Activated T-cell treated with anti-CD3 and anti-CD28 coated beads for 24 hours (primary cell): ENCODE data around the gene MT1E.
A peak's percentile ranks its signal among the peaks of the same experiment; 100 is the strongest.
"Not testable (repeated sequence)": the region's sequence is repeated elsewhere in the genome, so short reads cannot be mapped to it uniquely, and the experiment has no call there.

Experiments
- DNase-seq: peaks from one replicate; pipeline ENCODE4 v3.0.0-alpha.2; 2020; ENCODE audit warnings: low read depth

Gene MT1E

GRCh38 chr16:56607109-56607618 is 18.4 kb upstream of the MT1E start:
- DNase-seq: no peak

DNA sequence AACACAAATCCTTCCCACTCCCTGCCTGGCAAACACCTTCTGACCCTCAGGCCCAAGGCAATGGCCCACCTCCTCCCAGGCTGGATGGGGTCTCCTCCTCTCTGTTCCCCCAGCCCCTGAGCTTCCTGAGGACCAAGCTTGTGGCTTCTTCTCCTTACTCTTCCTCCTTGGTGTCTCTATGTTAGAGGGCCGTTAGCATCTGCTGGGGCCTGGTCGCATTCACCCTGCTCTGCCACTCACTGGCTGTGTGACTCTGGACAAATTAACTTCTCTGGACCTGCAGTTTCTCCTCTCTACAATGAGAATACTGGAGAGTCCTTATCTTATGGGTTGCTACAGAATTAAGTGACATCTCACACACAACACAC is 17.9 kb upstream of the MT1E start:
- no peak for DNase-seq

GRCh38 chr16:56608043-56608875 is 17.3 kb upstream of the MT1E start, which contains the start of gene MT2A:
Gene MT2A (plus strand): TSS chr16:56608584. CDS start chr16:56608656, 72 bp downstream.
- DNase-seq: peak; percentile 88

GRCh38 chr16:56608876-56609462 is 16.6 kb upstream of the MT1E start:
- DNase-seq: no peak

- peak; percentile 73 for DNase-seq
Measured at GRCh38 chr16:56609463-56609921, 16.1 kb upstream of the MT1E start.

GRCh38 chr16:56610017-56610608 is 15.5 kb upstream of the MT1E start:
- peak; percentile 74 for DNase-seq

DNA sequence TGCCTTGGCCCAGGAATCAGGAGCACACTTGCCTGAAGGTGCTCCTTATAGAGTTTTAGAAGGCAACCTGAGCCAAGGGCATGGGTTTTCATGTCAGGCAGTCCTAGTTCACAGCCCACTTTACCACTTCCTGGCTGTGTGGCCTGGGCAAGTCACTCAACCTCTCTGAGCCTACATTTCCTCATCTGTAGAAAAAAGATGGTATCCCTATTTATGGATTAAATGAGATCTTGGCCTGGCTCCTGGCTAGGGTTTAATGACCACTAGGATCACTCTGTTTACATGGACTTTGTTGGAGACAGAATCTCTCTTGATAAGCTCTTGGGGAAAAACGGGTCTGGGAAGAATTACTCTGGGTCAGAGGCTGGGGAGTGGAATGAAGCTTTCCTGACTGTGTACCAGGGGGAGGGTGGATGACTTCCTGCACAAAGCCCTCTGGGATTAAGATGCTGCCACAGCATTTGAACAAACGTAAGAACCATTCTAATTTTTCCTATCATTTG is 14.9 kb upstream of the MT1E start:
- no peak for DNase-seq

- no peak for DNase-seq
Measured at GRCh38 chr16:56611281-56611833, 14.2 kb upstream of the MT1E start.

DNA sequence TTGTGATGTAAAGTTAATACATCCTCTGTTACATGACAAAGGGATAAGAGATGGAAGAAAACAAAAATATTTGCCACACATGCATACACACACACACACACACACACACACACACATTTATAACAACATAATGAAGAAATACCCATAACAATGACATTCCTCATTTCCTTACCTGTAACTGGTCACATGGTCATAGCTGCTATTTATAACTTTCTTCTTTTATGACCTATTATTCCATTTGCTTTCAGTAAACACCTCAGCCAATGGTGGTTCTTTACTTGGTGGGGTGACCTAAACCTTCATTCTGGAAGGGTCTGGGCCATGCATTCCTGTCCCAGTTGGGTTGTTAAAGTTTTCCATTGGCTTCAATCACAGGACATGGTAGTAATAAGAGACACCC is 11.9 kb upstream of the MT1E start:
- no peak for DNase-seq

DNA sequence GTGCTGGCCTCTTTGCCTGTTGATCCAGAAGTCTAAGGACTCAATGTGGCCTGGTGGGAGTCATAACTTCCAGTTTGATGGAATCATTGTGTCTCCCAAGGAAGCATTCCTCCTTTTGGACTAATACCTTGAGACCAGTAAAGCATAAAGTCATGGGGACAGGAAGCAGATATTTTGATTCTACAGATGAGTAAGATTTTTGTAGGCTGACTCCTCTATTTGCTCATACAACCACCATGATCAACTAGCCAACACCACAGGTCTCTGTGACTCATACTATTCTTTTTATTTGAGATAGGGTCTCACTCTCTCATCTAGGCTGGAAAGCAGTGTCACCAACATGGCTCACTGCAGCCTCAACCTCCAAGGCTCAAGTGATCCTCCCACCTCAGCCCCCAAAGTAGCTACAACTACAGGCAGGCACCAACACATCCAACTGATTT is 11.0 kb upstream of the MT1E start:
- no peak for DNase-seq

GRCh38 chr16:56615353-56615752 is 10.2 kb upstream of the MT1E start:
- no peak for DNase-seq

DNA sequence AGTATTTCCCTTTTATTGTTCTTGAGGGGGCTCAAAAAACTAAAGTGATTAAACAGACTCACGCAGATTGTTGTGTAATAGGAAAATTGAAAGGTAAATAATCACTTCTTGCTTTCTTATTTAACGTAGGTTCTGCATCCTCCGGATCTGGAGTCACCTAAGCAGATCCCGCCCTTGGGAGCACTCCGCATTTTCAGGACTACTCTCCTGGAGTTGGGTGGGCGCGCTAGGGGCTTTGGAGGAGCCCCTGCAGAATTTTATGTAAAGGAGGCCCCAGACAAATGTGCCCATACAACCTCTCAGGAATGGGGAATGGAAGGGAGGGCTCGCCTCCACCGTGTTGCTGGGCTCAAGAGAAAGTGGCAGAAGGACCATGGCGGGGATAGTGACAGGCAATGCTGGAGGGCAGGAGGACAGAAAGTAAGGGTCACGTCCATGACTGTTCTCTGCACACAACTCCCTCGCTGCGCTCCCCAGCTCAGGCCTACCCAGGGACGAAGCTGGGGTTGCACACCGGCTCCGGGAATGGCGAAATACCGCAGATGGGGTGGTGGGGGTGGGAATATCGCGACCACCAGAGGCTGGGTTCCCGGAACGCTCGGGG is 8.9 kb upstream of the MT1E start:
- DNase-seq: no peak

DNA sequence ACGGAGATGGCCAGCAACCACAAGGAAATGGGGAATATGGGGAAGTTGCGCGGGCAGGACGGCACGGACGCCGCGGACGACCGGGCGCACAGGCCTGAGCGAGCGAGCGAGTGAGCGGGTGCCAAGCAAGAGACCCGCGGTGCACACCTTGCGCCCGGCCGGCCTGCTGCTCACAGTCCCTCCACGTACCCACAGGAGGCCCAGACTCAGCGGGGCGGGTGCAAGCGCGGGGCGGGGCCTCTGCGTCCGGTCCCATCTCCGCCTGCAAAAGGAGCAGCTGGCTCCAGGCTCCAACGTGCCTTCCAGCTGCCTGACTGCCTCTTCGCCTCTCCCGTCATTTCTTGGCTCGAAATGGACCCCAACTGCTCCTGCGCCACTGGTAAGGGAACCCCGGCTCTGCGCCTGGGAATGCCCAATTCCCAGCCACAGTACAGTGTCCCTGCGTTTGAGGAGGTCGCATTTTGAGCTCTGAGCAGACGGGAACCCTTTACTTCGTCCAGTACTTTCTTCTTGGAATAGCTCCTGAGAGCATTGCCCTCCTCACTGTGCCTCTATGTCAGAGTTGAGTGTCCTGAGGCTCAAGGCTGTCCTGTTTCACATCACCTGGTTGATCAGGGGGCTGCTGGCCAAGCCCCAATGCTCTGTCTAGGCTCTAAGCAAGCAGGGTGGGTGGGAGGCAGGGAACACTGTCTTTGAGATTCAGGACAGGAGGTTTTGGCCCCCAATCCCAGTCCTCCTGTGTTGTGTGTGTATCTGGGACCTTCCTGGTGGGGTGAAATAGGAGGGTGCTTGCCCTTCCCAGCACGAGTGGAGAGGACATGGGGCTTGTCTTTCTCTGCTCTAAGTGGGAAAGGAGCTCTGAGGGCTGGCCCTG is 8.1 kb upstream of the MT1E start:
- peak; percentile 54 for DNase-seq

DNA sequence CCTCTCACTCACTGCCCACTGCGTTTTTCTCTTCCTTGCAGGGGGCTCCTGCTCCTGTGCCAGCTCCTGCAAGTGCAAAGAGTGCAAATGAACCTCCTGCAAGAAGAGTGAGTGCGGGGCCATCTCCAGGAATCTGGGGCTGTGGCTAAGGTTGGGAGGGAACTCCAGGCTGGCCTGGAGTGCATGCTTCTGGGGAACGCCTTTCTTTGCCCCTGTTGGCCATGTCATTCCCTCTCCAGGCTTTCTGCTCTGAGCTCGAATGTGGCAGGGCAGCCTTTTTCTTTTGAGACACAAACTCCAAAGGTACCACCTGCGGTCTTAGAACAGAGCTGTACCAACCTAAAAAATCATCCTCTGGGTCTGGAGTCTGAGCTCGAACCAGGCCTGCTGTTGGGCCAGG is 7.4 kb upstream of the MT1E start:
- no peak for DNase-seq

- no peak for DNase-seq
Measured at GRCh38 chr16:56620339-56620897, 5.2 kb upstream of the MT1E start.

DNA sequence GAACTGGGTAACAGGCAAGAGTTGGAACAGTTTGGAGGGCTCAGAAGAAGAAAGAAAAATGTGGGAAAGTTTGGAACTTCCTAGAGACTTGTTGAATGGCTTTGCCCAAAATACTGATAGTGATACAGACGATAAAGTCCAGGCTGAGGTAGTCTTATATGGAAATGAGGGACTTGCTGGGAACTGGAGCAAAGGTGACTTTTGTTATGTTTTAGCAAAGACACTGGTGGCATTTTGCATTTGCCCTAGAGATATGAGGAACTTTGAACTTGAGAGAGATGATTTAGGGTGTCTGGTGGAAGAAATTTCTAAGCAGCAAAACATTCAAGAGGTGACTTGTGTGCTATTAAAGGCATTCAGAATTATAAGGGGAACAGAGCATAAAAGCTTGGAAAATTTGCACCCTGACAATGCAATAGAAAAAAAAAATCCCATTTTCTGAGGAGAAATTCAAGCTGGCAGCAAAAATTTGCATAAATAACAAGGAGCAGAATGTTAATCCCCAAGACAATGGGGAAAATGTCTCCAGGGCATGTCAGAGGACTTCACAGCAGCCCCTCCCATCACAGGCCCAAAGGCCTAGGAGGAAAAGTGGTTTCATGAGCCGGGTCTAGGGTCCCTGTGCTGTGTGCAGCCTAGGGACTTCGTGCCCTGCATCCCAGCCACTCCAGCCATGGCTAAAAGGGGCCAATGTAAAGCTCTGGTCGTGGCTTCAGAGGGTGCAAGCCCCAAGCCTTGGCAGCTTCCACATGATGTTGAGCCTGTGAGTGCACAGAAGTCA is 3.7 kb upstream of the MT1E start:
- not testable (repeated sequence) for DNase-seq

- not testable (repeated sequence) for DNase-seq
Measured at GRCh38 chr16:56623184-56623583, 2.4 kb upstream of the MT1E start.

GRCh38 chr16:56623637-56624036 is 1.9 kb upstream of the MT1E start:
- no peak for DNase-seq

GRCh38 chr16:56625943-56626654 is 518 bp downstream of the MT1E start:
- DNase-seq: no peak
